HepG2 (cell line): Measurements from ENCODE around the gene BCL7A. TPM values are rescaled to one million over a fixed set of nuclear protein-coding genes. Genes with fewer than 3 reads are reported as not detected.

ENCODE experiments used
- ATAC-seq: fragments of 200-7000 bp; cut with Tn5 transposase; 3 replicates; pipeline ENCODE4 v1.9.1; 2020; ENCODE audit warnings: mild to moderate bottlenecking, moderate library complexity
- BruUV-seq: library from RNA; stranded (reverse); fragments of 400-500 nt; replicated peaks from 2 replicates; lab custom pipeline; 2021; lab: Mats Ljungman, UMichigan
- CTCF ChIA-PET: fragments of 300-600 bp; formaldehyde crosslinking; extraction: SDS; loops from one replicate; lab custom pipeline; 2021; ENCODE audit warnings: low total read pairs, inconsistent platforms, low intra/inter-chr PET ratio; lab: Yijun Ruan, JAX
- POLR2A ChIA-PET: fragments of 350-600 bp; sonication (Branson Sonifier 250); formaldehyde crosslinking; loops from one replicate; lab custom pipeline; 2020; ENCODE audit warnings: antibody characterized with exemption, inconsistent platforms; lab: Yijun Ruan, JAX
- DNase-seq: peaks from one replicate; pipeline ENCODE4 v3.0.0-alpha.2; 2015; ENCODE audit warnings: low spot score
- FAIRE-seq: peaks from 3 replicates; lab custom pipeline; 2011; peaks lifted over from hg19 to GRCh38; lab: Jason Lieb, UNC
- H2AFZ ChIP-seq: one replicate; pipeline ENCODE4 v1.6.1; 2011; ENCODE audit warnings: low read length, inconsistent platforms
- H3K27ac ChIP-seq: fragments of 300-600 bp; 3 replicates; pipeline ENCODE4 v1.8.0; 2011; ENCODE audit warnings: mixed run types, mild to moderate bottlenecking, mixed read lengths, low read length, inconsistent platforms; ENCODE audit not compliant: insufficient read depth; ENCODE audit errors: extremely low read length
- H3K27me3 ChIP-seq, 2 experiments: fragments of 200-600 bp in 1 of 2; 2 replicates in 1 of 2; 3 replicates in 1 of 2; pipeline versions ENCODE4 v1.6.0 to v1.8.0; 2011; ENCODE audit warnings: low read length in 2 of 2, mild to moderate bottlenecking in 2 of 2, moderate library complexity in 2 of 2, inconsistent platforms in 1 of 2; ENCODE audit not compliant: insufficient read depth in 2 of 2, control insufficient read depth in 1 of 2
- H3K36me3 ChIP-seq, 2 experiments: fragments of 200-600 bp in 1 of 2; replicated peaks in 1 of 2; 2 replicates in 1 of 2; 3 replicates in 1 of 2; pipeline versions ENCODE4 v1.5.1 to v1.8.0; 2011; ENCODE audit warnings: low read length in 2 of 2, inconsistent platforms in 1 of 2; ENCODE audit not compliant: insufficient read depth in 2 of 2, control insufficient read depth in 1 of 2
- H3K4me1 ChIP-seq: 2 replicates; pipeline ENCODE4 v1.5.1; 2012; ENCODE audit warnings: low read length, inconsistent platforms; ENCODE audit not compliant: insufficient read depth
- H3K4me2 ChIP-seq: 2 replicates; pipeline ENCODE4 v1.6.0; 2011; ENCODE audit warnings: low read depth, low read length, inconsistent platforms
- H3K4me3 ChIP-seq, 3 experiments: fragments of 200-600 bp in 1 of 3; sonication (generic), shearing (Covaris generic) in 1 of 3; replicated peaks in 1 of 3; 2 replicates each; pipeline ENCODE4 v1.5.1; 2011 to 2016; ENCODE audit warnings: low read length in 3 of 3, inconsistent platforms in 2 of 3, low read depth in 2 of 3, mild to moderate bottlenecking in 2 of 3, control low read depth in 1 of 3, mixed read lengths in 1 of 3; ENCODE audit not compliant: insufficient read depth in 1 of 3
- H3K79me2 ChIP-seq: one replicate; pipeline ENCODE4 v1.6.1; 2011; ENCODE audit warnings: low read length, inconsistent platforms; ENCODE audit not compliant: insufficient read depth
- H3K9ac ChIP-seq: 2 replicates; pipeline ENCODE4 v1.6.0; 2011; ENCODE audit warnings: mild to moderate bottlenecking, low read depth, low read length, inconsistent platforms; ENCODE audit not compliant: insufficient read depth
- H3K9me3 ChIP-seq: 2 replicates; pipeline ENCODE4 v1.5.1; 2012; ENCODE audit warnings: mild to moderate bottlenecking, low read length
- H4K20me1 ChIP-seq: 2 replicates; pipeline ENCODE4 v1.6.0; 2011; ENCODE audit warnings: inconsistent platforms, mild to moderate bottlenecking, low read length, moderate library complexity; ENCODE audit not compliant: insufficient read depth
- IRF1 ChIP-seq: sonication (generic); formaldehyde crosslinking; IDR thresholded peaks from 2 replicates; pipeline ENCODE4 v1.4.0; 2020; ENCODE audit warnings: low read depth, mild to moderate bottlenecking, missing genetic modification reagents
- KDM5A ChIP-seq: fragments of 200-600 bp; sonication (generic); IDR thresholded peaks from 2 replicates; pipeline ENCODE4 v1.7.0; 2018; ENCODE audit warnings: antibody characterized with exemption, mild to moderate bottlenecking, low read length, borderline replicate concordance
- NONO ChIP-seq, 2 experiments: fragments of 450-650 bp in 1 of 2; sonication (generic) in 1 of 2; formaldehyde crosslinking in 1 of 2; IDR thresholded peaks in 1 of 2; conservative IDR thresholded peaks in 1 of 2; 2 replicates each; pipeline versions ENCODE4 v1.6.1 to v1.8.0; 2017 to 2022; ENCODE audit warnings: mild to moderate bottlenecking in 1 of 2, missing genetic modification reagents in 1 of 2, moderate library complexity in 1 of 2
- TOE1 ChIP-seq: sonication (generic); formaldehyde crosslinking; IDR thresholded peaks from 2 replicates; pipeline ENCODE4 v1.4.0; 2020; ENCODE audit warnings: mild to moderate bottlenecking, missing genetic modification reagents
- ZNF224 ChIP-seq: sonication (generic); formaldehyde crosslinking; IDR thresholded peaks from 2 replicates; pipeline ENCODE4 v1.5.0; 2020; ENCODE audit warnings: mild to moderate bottlenecking, missing genetic modification reagents
- ZNF780A ChIP-seq: sonication (generic); formaldehyde crosslinking; IDR thresholded peaks from 2 replicates; pipeline ENCODE4 v1.8.0; 2022; ENCODE audit warnings: mild to moderate bottlenecking, missing genetic modification reagents, moderate library complexity
- ZNF83 ChIP-seq: sonication (generic); formaldehyde crosslinking; IDR thresholded peaks from 2 replicates; pipeline ENCODE4 v1.4.0; 2020; ENCODE audit warnings: missing genetic modification reagents, mild to moderate bottlenecking, borderline replicate concordance
- ZNF883 ChIP-seq: sonication (generic); formaldehyde crosslinking; IDR thresholded peaks from 2 replicates; pipeline ENCODE4 v1.5.1; 2020; ENCODE audit warnings: mild to moderate bottlenecking, missing genetic modification reagents; ENCODE audit errors: not compliant biosample characterization
- WGBS: methylation state at CpG from one replicate; pipeline ENCODE4 v1.1.6; 2017; ENCODE audit warnings: low lambda C conversion rate; 5-methylcytosine and 5-hydroxymethylcytosine counted together
- in situ Hi-C: cut with HindIII; loops from 2 replicates; pipeline ENCODE4 v1.10.0; 2017; ENCODE audit warnings: low pct_unique_long_range_greater_than_20kb; ENCODE audit not compliant: extremely low pct_ligation_motif_present
- intact Hi-C: fragments of 100-400 bp; cut with micrococcal nuclease; formaldehyde crosslinking; loops from one replicate; pipeline ENCODE4 v1.10.0; 2022; ENCODE audit not compliant: unreplicated experiment
- polyA plus RNA-seq, 8 experiments: library from polyadenylated mRNA; depleted of rRNA in 3 of 8; stranded (reverse) in 7 of 8; unstranded in 1 of 8; fragments of >200 nt; fragmentation: Illumina TruSeq in 4 of 8; extraction: Trizol in 4 of 8; gene quantifications; 2 replicates each; pipeline versions ENCODE4 v1.2.1 to v1.2.3, GENCODE V29; 2011 to 2016; ENCODE audit warnings: low read depth in 4 of 8, missing spikeins in 1 of 8, mixed read lengths in 1 of 8; ENCODE audit not compliant: insufficient read depth in 1 of 8
- total RNA-seq, 5 experiments: library from RNA; depleted of rRNA; stranded (reverse); fragments of >200 nt; fragmentation: Illumina TruSeq; extraction: Trizol; gene quantifications; 2 replicates each; pipeline ENCODE4 v1.2.3, GENCODE V29; 2016; ENCODE audit warnings: low read depth in 1 of 5

The BCL7A gene
- total and polyA plus RNA-seq, 2 of the 13 experiments (the other 11 are each of a cell fraction or from before 2014, with no cell fraction given): 4.1 to 6.2 TPM

GRCh38 chr12:121990692-121991603 lies 30.7 kb upstream of the BCL7A start:
- FAIRE-seq (no peak), ATAC-seq (no peak)
- CTCF ChIA-PET: no interaction called here

More at GRCh38 chr12:121990692-121991603, 30.7 kb upstream of the BCL7A start:
- no peak overlapping the region for H3K4me2 ChIP-seq
- POLR2A ChIA-PET: interaction anchor here (1.2 kb wide), 1 partner anchor 33 kb away, joined by 4 read pairs; no protein-coding TSS in a partner anchor
- H3K27me3 ChIP-seq: peaks cover 0 to 4% of the 10 kb centered on the region in 2 experiments; a peak in 1 of 5 replicates
- 27% methylated on average over 7 of the region's 10 CpGs for WGBS
- intact Hi-C loops: no loop called here
- no peaks in the 10 kb centered on the region for H3K9me3 ChIP-seq
- no peak overlapping the region for H3K4me3 ChIP-seq
- BruUV-seq: no TSS peak
- no peak overlapping the region for H3K9ac ChIP-seq
- no peaks in the 10 kb centered on the region for H3K36me3 ChIP-seq
- no peak overlapping the region for H2AFZ ChIP-seq
- no peaks in the 10 kb centered on the region for H4K20me1 ChIP-seq
- H3K27ac ChIP-seq: no peak overlapping the region
- in situ Hi-C loops: no loop called here
- peaks cover 48% of the 10 kb centered on the region for H3K4me1 ChIP-seq
- DNase-seq: no peak
- TF ChIP-seq IRF1 (CRISPR knock-in tag): no peak
- no peak for TF ChIP-seq ZNF224 (CRISPR knock-in tag)
- no peak for TF ChIP-seq TOE1 (CRISPR knock-in tag)
- no peak for TF ChIP-seq KDM5A
- TF ChIP-seq ZNF780A (CRISPR knock-in tag): no peak
- TF ChIP-seq ZNF883: no peak
- no peak for TF ChIP-seq ZNF83
- no peak for TF ChIP-seq NONO (IDR thresholded peaks at IDR 0.05)
- TF ChIP-seq NONO (CRISPR knock-in tag; conservative IDR thresholded peaks at IDR 0.05): no peak
- H3K79me2 ChIP-seq: no peaks in the 10 kb centered on the region
